ENCODE results near the gene CARMIL1. TPM values are rescaled to one million over a fixed set of nuclear protein-coding genes. Genes with fewer than 3 reads are reported as not detected.

Gene CARMIL1
- total RNA-seq, 1 donor from 2014 or later: 86.3 TPM

DNA sequence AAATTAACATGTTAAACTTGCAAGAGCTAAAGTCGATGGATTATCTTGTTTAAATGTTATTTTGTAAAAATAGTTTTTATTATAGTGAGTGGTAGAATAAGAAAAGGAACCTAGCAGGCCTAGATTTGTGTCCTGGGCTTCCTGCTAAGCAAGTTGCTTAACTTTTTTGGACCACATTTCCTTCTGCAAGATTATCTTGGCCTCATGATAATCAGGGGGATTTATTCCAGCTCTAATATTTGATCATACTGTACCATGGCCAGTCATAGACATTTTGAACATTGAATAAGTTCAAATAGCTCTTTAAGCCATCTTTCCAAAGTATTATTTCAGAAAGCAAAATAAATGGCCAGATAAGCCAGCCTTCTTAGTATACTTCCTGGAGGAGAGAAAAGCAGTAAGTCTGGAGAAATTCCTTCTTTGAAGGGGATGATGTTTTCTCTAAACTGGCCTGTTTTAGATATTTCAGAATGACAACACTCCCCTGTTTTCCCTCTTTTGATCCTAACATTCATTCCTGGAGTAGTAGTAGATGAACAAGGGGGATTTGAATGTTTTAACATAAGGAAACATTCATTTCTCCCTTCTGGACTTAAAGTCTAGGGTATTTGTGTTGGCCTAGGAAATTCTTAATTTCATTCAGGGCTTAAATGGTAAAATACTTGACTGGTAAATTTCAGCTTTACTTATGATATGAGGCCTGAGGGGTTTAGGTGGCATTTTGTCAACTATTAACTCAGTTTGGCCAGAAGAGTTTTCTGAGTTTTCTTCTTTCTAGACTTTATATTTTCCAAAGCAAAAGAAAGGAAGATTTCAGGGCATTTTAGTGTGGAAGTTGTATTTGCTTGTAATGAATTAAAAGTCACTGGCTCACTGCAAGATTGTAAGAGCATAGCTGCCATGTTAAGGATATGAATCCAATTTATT, 264.1 kb downstream of the CARMIL1 start:
- H3K4me1 Mint-ChIP-seq (ENCODE audit: low read depth): peaks cover 24% of the 10 kb centered on the region
- no peak overlapping the region for H3K4me3 Mint-ChIP-seq (ENCODE audit: low read depth)
- H3K27me3 Mint-ChIP-seq: no peaks in the 10 kb centered on the region
- no peak overlapping the region for H3K27ac Mint-ChIP-seq
- TF ChIP-seq, protein P1, sequence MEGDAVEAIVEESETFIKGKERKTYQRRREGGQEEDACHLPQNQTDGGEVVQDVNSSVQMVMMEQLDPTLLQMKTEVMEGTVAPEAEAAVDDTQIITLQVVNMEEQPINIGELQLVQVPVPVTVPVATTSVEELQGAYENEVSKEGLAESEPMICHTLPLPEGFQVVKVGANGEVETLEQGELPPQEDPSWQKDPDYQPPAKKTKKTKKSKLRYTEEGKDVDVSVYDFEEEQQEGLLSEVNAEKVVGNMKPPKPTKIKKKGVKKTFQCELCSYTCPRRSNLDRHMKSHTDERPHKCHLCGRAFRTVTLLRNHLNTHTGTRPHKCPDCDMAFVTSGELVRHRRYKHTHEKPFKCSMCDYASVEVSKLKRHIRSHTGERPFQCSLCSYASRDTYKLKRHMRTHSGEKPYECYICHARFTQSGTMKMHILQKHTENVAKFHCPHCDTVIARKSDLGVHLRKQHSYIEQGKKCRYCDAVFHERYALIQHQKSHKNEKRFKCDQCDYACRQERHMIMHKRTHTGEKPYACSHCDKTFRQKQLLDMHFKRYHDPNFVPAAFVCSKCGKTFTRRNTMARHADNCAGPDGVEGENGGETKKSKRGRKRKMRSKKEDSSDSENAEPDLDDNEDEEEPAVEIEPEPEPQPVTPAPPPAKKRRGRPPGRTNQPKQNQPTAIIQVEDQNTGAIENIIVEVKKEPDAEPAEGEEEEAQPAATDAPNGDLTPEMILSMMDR (IDR thresholded peaks at IDR 0.05; ENCODE audit: unreplicated experiment): no peak
- DNase-seq (ENCODE audit: low spot score, unreplicated experiment): no peak
- no peaks in the 10 kb centered on the region for H3K9me3 Mint-ChIP-seq (ENCODE audit: low read depth)
- H3K36me3 Mint-ChIP-seq (ENCODE audit: insufficient read depth): peaks cover 28% of the 10 kb centered on the region

DNA sequence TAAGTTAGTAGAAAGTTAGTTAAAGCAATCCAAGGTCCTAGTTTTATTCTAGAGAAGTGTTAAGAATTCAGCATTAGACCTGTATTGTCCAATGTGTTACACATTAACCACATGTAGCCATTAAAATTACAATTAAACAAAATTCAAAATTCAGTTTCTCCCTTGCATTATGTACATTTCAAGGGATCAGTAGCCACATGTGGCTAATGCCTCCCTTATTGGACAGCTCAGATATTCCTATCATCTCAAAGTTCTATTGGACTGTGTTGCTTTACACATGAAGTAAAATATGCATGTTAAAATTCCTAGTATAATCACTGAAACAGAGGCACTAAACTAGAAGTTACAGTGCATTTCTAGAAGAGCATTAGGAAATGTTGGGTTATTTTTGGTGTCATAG, 265.7 kb downstream of the CARMIL1 start:
- Mint-ChIP-seq H3K4me3 (ENCODE audit: low read depth) (no peak overlapping the region), H3K9me3 (ENCODE audit: low read depth) (no peaks in the 10 kb centered on the region), H3K4me1 (ENCODE audit: low read depth) (peaks cover 31% of the 10 kb centered on the region), H3K36me3 (ENCODE audit: insufficient read depth) (peaks cover 20% of the 10 kb centered on the region), H3K27ac (no peak overlapping the region), H3K27me3 (no peaks in the 10 kb centered on the region)
- DNase-seq (ENCODE audit: low spot score, unreplicated experiment): no peak
- TF ChIP-seq, protein P1 (IDR thresholded peaks at IDR 0.05; ENCODE audit: unreplicated experiment): no peak

DNA sequence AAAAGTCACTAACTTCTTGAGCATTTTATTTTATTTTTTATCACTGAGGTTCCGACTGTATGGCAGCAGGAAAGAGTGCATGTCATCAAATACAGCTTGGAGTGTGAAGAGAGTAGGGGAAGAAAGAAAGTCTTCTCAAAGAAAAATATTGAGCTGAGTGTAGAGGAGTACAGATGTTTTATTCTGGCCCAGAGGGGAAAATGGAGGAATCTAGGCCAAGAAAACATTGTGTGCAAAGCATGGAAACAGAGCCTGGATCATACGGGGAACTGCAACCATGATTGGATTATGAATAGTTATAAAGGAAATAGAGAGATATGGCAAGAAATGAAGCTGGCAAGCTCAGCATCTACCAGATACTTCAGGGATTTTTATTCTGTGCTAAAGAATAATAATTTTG, 268.6 kb downstream of the CARMIL1 start:
- Mint-ChIP-seq H3K9me3 (ENCODE audit: low read depth) (no peaks in the 10 kb centered on the region), H3K4me1 (ENCODE audit: low read depth) (peaks cover 32% of the 10 kb centered on the region), H3K27ac (no peak overlapping the region), H3K4me3 (ENCODE audit: low read depth) (no peak overlapping the region), H3K27me3 (no peaks in the 10 kb centered on the region), H3K36me3 (ENCODE audit: insufficient read depth) (peaks cover 4% of the 10 kb centered on the region)
- DNase-seq (ENCODE audit: low spot score, unreplicated experiment): no peak
- TF ChIP-seq, protein P1 (IDR thresholded peaks at IDR 0.05; ENCODE audit: unreplicated experiment): no peak

DNA sequence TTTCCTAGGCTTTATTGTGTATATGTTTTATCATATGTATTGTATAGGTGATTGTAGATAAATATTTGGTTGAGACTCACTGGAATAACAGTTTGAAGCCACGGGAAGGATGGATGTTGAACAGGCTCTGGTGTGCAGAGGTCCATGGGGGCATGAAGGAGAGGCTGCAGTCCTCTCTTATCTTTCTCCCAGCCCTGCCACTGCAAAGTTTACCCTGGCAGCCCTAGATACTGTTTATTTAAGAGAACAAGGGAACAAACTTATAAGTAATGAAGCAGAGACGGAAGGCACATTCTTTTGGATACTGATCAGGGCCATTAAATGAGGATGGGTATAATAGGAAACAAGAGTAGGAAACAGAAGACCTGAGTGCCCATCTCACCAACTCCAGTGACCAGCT, 269.3 kb downstream of the CARMIL1 start:
- no peak overlapping the region for H3K27ac Mint-ChIP-seq
- H3K36me3 Mint-ChIP-seq (ENCODE audit: insufficient read depth): peaks cover 4% of the 10 kb centered on the region
- DNase-seq (ENCODE audit: low spot score, unreplicated experiment): no peak
- H3K9me3 Mint-ChIP-seq (ENCODE audit: low read depth): no peaks in the 10 kb centered on the region
- H3K4me3 Mint-ChIP-seq (ENCODE audit: low read depth): no peak overlapping the region
- TF ChIP-seq, protein P1 (IDR thresholded peaks at IDR 0.05; ENCODE audit: unreplicated experiment): no peak
- peaks cover 30% of the 10 kb centered on the region for H3K4me1 Mint-ChIP-seq (ENCODE audit: low read depth)
- H3K27me3 Mint-ChIP-seq: no peaks in the 10 kb centered on the region

DNA sequence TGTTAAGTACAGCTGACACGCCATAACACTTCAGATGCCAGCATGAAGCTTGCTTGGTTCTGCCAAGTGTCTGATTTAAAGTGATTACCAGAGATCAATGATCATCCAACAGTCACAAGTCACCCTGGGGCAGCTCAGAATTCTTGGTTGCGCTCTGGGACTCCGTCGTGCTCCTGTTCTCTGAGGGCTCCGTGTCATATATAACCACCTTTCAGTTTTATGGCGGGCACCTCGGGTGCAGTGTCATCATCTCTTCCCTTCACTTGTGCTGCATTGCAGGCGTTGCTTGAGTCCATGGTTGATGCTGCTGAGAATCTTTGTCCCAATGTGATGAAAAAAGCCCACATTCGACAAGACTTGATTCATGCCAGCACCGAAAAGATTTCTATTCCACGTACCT, 271.5 kb downstream of the CARMIL1 start:
- peaks cover 19% of the 10 kb centered on the region for H3K4me1 Mint-ChIP-seq (ENCODE audit: low read depth)
- H3K27me3 Mint-ChIP-seq: no peaks in the 10 kb centered on the region
- TF ChIP-seq, protein P1 (IDR thresholded peaks at IDR 0.05; ENCODE audit: unreplicated experiment): no peak
- no peak overlapping the region for H3K27ac Mint-ChIP-seq
- no peak for DNase-seq (ENCODE audit: low spot score, unreplicated experiment)
- no peaks in the 10 kb centered on the region for H3K9me3 Mint-ChIP-seq (ENCODE audit: low read depth)
- H3K4me3 Mint-ChIP-seq (ENCODE audit: low read depth): no peak overlapping the region
- H3K36me3 Mint-ChIP-seq (ENCODE audit: insufficient read depth): peaks cover 9% of the 10 kb centered on the region

Measured in progenitor cell of endocrine pancreas (in vitro differentiated cells).